ENCODE results near the gene SLC28A1.

DNA sequence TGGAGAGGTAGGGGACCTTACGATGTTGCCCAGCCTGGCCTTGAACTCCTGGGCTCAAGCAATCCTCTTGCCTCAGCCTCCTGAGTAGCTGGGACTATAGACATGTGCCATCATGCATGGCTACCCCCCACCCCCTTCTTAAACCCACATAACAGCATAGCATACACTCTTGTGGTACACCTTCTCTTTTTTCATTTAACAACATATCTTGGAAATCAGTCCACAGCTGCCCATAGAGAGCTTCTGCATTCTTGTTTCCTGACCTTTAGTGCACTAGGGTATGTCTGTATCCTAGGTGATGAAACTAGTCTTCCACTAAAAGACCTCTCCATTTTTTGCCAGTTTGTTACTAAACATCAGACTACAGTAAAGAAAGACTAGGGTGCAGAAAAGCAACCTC lies 33.0 kb downstream of the SLC28A1 start:
- TF ChIP-seq POLR2A (IDR thresholded peaks at IDR 0.05), result no peak
- no peak for TF ChIP-seq CTCF (IDR thresholded peaks at IDR 0.05)
